HG03354 (cell line): Measurements from ENCODE around the gene OMP.

Experiments used
- ATAC-seq: cut with Tn5 transposase; IDR thresholded peaks from one replicate; pipeline ENCODE4 v1.9.1; 2021; ENCODE audit warnings: mild to moderate bottlenecking; ENCODE audit not compliant: unreplicated experiment, poor library complexity, severe bottlenecking

OMP gene

DNA sequence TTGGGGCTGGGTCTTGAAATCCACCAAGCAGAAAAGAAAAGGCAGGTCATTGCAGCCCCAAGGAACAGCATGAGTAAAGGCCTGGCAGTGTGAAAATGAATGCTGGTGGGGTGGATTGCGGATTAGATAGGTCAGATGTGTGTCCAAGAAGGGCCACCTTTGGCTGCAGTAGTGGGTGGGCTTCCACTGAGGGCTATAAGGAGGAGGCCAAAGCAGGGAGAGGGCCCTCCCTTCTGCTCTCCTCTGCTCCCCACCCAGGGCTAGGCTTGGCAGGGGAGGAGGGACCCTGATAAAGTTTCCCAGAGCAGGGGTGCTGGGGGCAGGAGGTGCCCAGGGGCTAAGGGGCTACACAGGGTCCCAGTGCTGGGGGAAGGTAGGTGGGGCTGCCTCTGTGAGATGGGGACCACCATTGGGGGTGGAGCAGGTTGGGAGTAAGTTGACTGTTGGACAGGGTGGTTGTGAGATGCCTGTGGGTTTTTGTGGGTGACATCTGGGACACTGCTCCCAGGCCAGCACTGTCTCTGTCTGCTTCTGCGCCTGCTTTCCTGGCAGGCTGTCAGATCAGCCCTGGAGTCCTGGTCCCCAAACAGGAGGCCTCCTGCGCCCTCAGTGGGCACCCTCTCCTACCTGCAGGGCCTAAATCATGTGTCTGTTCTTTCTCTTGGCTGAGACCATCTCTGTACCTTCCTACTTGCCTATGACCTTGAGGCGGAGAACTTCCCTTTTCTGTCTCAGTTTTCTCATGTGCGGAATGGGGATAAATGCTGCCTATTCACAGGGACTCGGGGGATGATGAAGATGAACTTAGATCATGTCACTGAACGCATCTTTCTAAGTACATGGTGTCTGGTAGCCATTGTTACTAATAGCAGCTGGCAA lies 33.9 kb upstream of the OMP start:
- no peak for ATAC-seq

DNA sequence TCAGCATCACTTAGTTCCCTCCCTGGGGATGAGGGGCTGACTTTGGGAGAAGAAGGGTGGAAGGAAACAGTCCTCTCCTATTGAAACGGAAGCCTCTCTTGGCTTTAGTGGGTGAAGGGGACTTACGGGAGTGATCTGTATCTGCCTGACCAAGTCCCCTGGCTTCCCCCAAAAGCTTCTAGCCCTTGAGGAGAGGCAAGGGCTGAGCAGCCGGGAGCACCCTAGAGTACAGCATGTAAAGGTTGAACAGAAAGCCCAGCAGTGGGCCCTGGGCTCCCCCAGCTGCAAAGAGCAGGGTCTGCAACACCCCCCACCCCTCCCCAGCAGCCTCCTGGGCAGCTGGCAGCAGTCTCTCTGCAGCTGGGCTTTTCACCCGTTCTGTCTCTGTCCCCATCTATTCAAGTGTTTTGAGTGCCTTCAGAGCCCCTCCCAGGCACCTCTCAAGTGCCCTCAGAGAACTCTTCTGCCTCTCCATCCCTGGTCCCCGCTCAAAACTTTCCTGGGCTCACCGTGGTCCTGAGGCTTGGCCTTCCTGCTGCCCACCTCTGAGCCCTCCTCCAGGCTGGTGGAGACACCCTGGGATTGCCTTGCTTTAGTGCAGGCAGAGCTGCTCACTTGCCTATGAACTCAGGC lies 33.2 kb upstream of the OMP start:
- ATAC-seq: no peak

DNA sequence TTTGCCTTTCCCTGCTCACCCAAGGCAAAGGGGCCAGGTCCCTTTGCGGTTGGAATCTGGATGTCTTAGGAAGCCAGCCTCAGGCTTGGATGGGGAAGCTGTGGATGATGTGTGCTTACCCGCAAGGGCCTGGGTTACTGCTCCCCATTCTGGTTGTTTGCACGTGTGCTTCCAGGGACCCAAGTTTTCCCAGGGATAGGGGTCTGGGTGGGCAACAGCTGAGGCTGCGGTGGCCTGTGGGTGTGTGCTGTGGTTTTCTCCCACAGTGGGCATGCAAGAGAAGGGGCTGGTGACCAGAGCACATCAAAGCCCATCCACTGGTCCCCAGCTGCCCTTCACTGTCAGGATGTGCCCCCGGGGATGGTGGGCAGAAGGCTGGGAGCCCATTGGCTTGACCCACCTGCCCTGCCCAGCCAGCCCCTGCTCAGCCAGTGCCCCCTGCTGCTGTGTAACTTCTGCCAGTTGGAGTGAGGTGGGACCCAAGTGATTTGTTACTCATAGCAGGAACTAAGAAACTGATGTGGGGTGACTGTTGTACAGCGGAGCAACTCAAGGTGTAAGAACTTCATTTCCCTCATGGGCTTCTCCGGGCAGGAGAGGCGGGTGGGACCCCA lies 32.6 kb upstream of the OMP start:
- ATAC-seq: no peak

DNA sequence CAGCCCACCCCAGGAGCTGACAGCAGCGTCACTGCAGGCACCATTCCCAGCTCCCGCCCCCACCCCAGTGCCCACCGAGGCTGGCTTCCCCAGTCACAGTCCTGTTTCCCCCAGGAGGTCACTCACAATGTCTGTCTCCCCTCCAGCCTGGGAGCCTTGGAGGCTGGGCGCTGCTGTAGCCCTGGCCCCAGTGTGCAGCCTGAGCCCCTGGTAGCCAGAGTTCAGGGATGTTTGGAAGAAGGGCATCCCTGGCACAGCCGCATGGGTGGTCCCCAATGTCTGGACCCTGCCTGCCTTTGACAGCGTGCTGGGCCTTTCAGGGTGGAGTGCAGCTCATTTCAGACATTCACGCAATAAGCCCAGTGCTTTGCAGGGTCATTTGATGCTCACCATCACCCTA lies 31.6 kb upstream of the OMP start:
- ATAC-seq: no peak

DNA sequence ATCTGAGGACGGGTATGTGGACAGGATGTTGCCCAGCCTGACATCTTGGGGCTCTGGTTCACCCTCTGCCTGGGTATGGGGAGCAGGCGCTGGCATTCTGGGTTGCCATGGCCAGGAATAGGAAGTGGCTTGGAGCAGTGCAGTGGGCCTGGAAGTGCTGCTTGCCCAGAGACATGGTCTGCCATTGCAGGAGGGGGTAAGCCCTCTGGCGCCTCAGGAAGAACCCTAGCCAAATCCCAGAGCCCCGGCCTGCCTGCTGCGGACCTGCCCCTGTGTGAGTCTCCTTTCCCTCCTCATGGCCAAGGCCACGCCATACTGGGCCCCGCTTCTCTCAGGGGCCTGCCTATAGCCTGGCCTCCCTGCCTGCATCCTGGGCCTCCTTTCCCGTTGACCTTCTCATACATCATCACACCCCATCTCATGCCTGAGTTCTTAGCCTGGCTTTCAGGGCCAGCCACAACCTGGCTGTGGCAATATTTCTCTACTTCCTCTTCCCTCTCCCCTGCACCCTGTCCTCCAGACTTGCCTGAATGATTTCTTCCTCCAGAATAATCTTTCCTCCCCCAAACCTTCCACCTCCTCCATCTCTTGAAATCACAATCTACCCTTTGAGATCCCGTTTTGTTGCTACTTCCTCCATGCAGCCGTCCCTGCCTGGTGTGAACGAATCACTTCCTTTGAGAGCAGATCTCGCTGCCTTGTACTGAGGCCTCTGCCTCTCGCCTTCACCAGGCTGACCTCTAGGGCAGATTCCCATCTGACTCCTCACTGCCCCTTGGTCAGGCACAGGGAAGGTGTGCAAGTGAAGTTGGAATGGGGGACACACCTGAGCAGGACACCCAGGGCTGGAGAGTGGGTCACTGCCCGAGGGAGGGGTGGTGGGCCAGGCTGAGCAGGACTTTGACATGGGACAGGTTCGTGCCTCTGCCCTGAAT lies 30.7 kb upstream of the OMP start:
- no peak for ATAC-seq

DNA sequence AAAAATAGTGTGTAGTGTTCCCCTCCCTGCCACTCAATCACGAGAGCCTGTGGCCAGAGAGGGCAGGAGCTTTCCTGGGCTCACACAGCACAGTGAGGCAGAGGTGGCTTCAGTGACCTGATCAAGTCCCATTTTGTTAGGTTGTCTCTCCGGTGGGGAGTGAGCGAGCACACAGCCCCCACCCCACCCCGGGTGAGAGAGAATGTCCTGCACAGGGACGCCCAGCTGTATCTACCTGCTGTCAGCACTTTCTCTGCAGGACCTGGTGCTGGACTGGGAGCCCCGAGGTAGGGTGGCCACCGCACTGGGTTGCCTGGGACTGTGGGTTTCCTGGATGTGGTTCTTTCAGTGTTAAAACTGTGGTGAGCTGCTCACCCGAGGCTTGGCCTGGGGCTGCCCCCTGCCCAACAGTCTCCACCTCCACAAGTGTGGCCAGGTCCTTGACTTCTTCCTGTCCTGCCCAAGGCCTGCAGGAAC lies 29.8 kb upstream of the OMP start:
- ATAC-seq: no peak

DNA sequence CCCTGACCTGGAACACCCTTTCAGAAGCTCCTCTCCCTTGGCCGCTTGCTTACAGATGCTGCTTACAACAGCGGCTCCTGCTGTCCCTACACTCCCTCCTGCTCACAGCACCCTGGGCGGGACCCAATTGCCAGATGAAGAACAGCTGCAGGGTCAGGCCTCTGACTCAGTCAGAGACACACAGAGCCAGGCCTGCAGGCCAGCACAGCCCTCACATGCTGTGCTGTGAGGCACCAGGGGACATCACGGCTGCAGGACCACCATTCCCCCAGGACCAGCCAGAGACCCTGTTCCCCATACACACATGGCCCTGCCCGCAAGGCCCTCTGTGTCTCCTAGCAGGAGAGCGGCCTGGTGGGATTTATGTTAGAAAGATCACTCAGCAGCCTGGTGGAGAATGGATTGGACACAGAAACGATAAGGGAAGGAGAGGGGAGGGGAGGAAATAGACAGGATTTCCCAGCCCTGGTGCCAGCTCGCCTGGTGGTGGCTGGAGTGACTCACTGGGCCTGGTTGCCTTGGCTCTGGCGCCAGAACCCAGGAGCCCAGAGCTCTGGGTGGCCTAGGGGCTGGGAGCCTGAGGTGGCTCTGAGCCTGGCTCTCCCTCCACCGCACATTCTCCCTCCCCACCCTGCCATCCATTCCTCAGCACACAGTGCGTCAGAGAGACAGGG lies 29.2 kb upstream of the OMP start:
- no peak for ATAC-seq

DNA sequence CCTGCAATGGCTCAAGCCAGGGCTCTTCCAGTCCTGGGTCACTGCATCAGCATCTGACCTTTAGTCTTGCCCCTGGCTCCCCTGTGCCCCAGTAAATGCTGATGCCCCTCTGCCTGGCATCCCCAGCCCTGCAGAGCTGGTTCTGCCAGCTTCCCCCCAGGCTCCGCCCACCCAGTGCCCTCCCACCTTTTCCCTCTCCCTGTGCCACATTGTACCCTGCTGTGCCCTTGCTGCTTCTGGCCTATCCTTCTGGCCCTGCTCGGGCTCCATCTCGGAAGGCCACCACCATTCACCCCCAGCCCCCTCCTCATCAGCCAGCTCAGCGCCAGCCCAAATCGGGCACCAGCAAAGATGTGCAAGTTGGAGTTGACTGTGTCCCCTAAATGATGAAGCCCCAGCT lies 28.4 kb upstream of the OMP start:
- ATAC-seq: no peak

DNA sequence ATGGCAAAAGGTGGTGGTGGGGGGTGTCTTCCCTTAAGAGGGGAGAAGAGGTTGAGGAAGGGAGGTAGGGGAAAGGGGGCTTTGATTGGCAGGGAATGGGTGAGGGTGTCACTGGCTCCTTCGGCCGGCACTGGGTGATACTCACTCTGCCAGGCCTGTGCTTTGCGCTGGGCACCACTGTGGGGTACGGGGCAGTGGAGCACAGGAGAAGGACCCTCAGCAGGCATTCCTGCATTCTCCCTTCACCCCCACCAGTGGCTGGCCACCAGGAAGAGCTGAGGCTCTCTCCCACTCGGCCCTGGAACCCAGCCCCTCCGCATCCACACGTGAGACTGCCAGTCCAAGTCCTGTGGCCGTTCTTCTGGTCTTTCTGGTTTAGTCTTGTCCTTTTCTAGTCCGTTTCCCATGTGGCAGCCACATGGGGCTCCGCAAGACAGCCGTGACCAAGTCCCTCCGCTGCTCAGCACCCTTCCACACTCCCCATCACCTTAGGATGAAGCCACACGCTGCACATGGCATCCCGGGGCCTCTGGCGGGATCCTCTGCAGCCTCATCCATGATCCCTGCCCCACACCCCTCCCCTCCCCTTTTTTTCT lies 27.9 kb upstream of the OMP start:
- no peak for ATAC-seq

DNA sequence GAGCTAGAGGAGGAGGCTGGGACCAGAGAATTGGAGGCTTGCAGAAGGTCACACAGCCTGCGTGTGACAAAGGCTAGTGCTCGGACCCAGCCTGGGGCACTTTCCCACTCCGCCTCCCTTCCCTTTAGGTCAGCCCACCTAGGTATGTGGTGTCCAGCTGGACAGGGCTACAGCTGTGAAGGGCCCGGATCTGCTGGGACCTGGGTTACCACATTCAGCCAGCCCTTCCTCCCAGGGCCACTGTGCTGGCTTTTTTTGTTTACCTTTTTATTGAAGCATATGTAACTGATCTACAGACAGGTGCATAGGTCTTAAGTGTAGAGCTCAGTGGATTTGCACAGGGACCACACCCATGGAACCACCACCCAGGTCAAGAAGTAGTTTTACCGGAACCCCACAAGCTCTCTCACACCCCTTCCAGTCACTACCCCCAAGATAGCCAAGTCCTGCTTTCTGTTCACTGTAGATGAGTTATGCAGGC lies 27.2 kb upstream of the OMP start:
- ATAC-seq: no peak

DNA sequence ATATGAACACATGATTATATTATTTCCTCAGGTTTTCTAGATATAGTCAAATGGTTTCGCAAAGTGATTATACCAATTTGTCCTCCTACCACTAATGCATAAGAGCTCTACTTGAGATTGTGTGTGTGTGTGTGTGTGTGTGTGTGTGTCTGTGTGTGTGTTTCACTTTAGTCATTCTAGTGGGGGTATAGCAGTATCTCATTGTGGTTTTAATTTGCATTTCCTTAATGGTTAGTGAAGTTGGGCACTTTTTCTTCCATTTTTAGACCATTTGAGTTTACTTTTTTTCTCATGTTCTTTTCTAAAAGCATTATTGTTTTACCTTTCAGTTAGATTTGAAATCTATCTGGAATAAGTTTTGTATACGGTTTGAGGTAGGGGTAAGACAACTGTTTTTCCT lies 23.0 kb upstream of the OMP start:
- no peak for ATAC-seq

DNA sequence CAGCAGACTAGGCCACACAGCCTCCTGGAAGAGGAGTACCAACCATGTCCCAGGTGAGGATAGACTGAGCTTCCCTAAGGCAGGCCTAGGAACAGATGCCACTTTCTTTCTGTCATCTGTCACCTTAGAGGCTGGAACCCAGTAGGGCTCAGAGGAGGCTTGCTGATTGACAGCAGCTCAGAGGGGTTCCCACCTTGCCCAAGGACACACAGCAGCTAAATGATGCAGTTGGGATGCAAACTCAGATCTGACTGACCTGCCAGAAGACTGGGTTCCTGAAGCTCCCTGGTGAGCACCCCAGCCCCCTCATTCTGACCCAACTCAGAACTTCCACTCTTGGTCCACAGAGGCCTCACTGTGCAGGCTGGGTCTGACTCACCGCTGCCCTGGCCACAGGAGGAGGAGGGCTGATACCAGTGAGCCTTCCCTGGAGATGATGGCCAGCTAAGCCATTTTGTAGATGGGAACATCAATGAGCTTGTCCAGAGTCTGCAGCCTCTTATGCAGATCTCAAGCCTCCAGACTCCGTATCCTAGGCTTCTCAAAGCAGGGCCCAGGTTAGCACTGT lies 21.9 kb upstream of the OMP start:
- no peak for ATAC-seq

DNA sequence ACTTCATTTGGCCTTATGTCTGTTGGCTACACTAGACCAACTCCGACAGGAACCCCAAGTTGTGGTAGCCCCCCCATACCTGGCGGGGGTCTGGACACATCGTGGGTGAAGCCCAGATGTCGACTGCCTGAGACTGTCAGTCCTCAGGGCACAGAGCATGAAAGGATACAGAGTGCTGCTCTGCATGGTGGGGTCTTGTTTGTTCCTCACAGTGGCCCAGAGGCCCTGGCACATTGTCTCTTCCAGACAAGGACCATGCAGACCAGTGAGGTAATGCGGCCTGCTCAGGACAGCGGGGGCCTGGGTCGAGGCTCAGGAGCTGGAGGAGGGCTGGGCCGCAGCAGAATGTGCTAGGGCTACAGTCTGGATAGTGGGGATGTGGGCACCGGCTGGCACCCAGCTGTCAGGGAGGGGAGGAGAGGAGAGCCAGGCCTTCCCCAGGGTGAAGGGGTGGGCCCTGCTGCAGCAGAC lies 21.2 kb upstream of the OMP start:
- no peak for ATAC-seq

DNA sequence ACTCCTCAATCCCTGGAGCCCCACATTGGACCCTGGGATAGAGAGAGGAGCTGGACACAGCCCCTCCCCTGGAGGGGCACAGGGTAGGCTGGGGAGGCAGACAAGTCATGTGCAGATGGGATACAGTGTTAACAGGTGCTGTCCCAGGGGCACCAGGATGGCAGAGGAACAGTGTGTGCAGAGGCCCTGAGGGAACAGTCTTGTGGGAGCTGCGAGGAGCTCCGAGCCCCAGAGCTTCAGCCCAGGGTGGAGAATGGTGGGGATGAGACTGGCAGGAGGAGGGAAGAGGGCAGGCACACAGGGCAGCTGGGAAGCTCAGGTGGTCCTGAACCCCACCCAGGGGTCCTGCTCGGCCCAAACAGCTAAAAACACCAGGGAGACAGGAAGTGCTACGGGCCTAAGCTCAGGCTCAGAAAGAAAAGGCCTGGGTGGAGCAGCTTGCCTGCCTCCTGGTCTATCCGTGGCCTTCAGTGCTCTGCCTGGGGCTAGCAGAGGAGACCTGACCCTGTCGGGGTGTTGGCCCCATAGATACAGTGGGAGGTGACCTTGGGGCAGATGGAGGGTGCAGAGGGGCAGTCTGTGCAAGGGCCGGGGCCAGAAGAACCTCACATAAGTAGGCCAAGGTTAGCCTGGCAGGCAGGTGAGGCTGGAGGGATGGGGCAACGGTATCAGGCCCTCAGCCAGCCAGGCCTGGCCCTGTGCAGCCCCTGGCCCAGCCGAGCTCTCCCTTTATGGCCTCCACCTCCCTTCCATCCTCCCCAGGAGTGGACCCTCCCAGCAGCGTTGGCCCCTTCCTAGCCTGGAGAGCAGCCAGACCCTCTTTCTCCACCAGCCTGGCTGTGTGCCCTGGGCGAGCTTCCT lies 20.4 kb upstream of the OMP start:
- ATAC-seq: no peak

DNA sequence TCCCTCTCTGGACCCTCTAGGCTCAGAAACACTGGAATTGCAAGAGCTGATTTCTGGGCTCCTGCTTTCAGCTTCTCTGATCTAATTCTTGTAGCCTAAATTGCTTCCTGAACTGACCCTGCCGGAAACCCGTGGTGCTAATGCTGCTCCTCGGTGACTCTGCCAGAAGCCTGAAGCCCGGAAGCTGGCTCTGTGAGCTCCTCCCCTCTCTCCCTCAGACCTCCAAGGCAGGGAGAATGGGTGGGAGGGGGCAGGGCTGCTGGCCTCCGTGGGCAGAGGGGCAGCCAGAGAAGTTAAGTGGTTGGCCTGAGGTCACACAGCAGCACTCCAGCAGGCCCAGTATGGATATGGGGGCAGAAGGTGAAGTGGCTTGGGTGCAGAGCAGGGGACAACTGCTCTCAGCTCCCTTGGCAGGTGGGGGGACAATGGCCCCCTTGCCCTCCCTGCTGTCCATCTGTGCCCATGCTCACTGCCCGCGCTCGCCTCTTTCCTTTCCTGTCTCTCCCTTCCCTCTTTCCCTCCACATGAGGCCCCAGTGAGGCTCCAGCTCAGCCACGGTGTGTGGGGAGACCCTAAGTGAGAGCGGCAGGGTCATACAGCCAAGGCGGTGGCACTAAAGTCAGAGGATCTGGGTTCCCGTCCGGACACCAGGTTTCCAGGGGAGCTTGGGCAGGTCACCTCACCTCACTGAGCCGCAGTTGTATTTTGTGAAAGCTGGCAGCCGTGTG lies 19.6 kb upstream of the OMP start:
- peak; percentile 61 for ATAC-seq

DNA sequence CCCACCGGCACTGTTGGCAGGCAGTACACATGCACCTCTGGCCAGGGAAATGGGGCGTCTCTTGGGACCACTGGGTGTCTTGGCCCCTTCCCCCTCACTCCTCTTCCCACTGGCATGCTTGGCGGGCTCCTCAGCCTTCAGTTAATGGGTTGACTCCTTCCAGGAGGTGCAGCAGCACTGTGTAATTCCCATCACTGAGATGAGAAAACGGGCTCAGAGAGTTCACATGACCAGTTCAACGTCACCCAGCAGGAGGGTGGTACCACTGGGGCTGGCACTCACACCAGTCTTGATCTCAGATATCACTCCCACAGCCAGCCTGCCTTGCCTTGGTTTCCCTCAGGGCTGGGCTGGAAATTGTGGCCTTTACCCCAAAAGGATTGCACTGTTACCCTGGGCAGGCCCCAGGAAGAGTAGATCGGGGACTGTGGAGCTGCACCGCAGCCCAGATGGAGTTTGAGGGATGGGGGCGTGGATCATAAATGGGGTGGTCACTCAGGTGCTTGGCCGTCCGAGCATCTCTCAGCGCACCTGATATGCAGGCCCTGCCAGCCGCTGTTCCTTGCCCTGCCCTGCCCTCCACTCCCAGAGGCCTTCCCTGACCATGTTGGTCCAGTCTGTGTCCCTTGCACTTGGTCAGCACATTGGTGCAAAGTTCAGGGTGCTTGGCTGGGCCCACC lies 18.9 kb upstream of the OMP start:
- ATAC-seq: no peak
